ENCODE results near the gene DNPEP. TPM values are rescaled to one million over a fixed set of nuclear protein-coding genes. Genes with fewer than 3 reads are reported as not detected.
A peak's percentile ranks its signal among the peaks of the same experiment; 100 is the strongest.

The DNPEP gene
- total RNA-seq, 2 donors from 2014 or later = 42.7 to 51.2 TPM

DNA sequence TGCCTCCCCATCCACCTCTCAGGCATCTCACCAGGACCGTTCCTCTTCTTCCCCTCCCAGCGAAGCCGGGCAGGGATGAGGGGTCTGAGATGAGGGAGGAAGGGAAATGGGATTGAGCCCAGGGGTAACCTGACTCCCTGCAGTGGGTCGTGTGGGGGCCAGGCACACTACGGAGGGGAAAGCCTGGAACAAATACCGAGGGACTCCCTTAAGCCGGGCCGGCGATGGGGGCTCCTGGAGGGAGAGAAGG, 46.7 kb upstream of the DNPEP start:
- TF ChIP-seq, protein P1, sequence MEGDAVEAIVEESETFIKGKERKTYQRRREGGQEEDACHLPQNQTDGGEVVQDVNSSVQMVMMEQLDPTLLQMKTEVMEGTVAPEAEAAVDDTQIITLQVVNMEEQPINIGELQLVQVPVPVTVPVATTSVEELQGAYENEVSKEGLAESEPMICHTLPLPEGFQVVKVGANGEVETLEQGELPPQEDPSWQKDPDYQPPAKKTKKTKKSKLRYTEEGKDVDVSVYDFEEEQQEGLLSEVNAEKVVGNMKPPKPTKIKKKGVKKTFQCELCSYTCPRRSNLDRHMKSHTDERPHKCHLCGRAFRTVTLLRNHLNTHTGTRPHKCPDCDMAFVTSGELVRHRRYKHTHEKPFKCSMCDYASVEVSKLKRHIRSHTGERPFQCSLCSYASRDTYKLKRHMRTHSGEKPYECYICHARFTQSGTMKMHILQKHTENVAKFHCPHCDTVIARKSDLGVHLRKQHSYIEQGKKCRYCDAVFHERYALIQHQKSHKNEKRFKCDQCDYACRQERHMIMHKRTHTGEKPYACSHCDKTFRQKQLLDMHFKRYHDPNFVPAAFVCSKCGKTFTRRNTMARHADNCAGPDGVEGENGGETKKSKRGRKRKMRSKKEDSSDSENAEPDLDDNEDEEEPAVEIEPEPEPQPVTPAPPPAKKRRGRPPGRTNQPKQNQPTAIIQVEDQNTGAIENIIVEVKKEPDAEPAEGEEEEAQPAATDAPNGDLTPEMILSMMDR (IDR thresholded peaks at IDR 0.05) = no peak
- H3K4me3 ChIP-seq = peak overlapping the region; percentile 61
- peaks cover 14 to 72% of the 10 kb centered on the region in 2 donors for H3K4me1 ChIP-seq (ENCODE audit: control insufficient read depth in 1 of 2, low read depth in 2 of 2)
- H3K27ac ChIP-seq = peak overlapping the region; percentile 81 to 89
- H3K36me3 ChIP-seq = no peaks in the 10 kb centered on the region
- H3K27me3 ChIP-seq (replicated peaks; ENCODE audit: insufficient read depth) = no peaks in the 10 kb centered on the region
- DNase-seq (ENCODE audit: low spot score) (no peak), ATAC-seq (ENCODE audit: insufficient number of reproducible peaks, low FRiP score, low read depth) (no peak)
- H3K9me3 ChIP-seq = no peaks in the 10 kb centered on the region

DNA sequence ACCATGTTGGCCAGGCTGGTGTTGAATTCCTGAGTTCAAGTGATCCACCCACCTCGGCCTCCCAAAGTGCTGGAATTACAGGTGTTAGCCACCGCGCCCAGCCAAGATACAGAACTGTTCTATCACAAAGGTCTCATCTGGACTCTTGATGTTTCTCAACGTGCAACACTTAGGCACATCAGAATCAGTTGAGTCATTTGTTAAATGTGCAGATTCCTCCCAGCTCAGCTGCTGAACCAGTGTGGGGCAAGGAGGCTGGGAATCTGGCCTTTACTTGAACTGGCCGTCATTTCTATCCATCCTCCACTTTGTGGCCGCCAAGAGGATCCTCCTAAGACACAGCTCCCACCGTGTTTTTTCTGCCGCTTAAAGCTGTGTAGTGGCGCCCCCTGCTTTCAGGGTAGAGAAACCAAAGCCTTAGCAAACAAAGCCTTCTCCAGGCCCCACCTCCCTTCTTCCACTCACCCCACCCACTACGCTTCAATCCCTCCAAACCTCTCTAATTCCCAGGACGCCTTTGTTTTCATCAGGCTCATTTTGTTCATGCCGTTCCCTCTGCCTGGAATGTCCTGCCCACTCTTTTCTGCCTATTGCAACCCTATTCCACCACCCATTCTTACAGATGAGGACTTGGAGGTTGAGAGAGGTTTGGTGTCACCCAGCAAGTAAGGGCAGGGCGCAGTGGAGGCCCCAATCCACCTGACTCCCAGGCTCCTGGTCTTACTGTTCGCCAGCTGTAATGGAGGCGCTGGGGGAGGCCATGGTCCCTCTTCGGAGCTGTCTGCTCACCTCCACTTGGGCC, 46.2 kb upstream of the DNPEP start:
- DNase-seq (ENCODE audit: low spot score) = no peak
- H3K4me1 ChIP-seq (ENCODE audit: control insufficient read depth in 1 of 2, low read depth in 2 of 2) = peaks cover 14 to 66% of the 10 kb centered on the region in 2 donors
- ATAC-seq (ENCODE audit: insufficient number of reproducible peaks, low FRiP score, low read depth) = peak; percentile 37

DNA sequence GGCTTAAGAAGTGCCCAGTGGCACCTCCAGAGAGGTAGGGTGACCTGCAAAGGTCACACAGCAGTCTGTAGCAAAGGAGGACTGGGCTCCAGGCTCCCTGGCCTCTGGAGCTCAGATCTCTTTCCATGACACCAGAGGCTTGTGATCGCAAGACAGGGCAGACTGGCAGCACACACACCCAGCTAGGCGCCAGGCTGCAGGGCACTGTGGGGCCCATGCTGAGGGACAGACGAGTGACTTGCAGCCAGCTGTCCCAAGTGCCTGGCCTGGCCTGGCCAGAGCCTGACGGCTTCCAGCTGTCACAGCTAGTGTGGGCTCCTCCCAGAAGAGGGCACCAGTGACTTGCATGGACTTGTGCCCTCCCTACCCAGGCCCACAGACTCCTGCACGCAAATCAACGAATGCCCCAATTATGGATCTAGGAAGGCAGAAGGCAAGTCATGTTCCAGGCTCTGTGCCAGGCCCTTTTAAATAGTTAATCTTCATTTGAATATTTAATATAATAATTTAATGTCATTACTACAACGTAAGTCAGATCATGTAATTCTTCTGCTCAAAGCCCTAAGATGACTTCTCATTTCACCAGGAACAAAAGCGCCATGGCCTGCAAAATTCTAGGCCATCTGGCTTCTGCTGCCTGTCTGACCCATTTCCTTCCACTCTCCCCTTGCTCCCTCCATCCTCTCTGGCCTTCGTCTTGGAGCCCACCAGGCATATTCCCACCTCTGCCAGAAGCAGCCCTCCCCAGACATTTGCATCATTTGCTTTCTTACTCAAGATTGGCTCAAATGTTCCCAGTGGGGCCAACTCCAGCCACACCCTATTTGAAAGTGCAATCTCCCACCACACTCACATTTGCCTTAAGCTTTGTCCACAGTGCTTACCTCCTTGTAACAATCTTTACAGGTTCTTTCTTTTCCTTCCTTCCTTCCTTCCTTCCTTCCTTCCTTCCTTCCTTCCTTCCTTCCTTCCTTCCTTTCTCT, 43.2 kb upstream of the DNPEP start:
- Histone ChIP-seq H3K27ac (peak overlapping the region; percentile 71 to 79), H3K4me1 (ENCODE audit: control insufficient read depth in 1 of 2, low read depth in 2 of 2) (peaks cover 9 to 39% of the 10 kb centered on the region in 2 donors), H3K27me3 (replicated peaks; ENCODE audit: insufficient read depth) (no peaks in the 10 kb centered on the region), H3K4me3 (no peak overlapping the region), H3K9me3 (no peaks in the 10 kb centered on the region), H3K36me3 (peaks cover 5% of the 10 kb centered on the region)
- ATAC-seq (ENCODE audit: insufficient number of reproducible peaks, low FRiP score, low read depth) (peak; percentile 64), DNase-seq (ENCODE audit: low spot score) (no peak)
- TF ChIP-seq, protein P1 (IDR thresholded peaks at IDR 0.05) = peak; percentile 32

More for the DNA sequence above, 46.2 kb upstream of the DNPEP start:
- peak overlapping the region; percentile 81 to 89 for H3K27ac ChIP-seq
- H3K27me3 ChIP-seq (replicated peaks; ENCODE audit: insufficient read depth) = no peaks in the 10 kb centered on the region
- H3K4me3 ChIP-seq = no peak overlapping the region
- no peaks in the 10 kb centered on the region for H3K36me3 ChIP-seq
- TF ChIP-seq, protein P1 (IDR thresholded peaks at IDR 0.05) = peak; percentile 31
- H3K9me3 ChIP-seq = no peaks in the 10 kb centered on the region

DNA sequence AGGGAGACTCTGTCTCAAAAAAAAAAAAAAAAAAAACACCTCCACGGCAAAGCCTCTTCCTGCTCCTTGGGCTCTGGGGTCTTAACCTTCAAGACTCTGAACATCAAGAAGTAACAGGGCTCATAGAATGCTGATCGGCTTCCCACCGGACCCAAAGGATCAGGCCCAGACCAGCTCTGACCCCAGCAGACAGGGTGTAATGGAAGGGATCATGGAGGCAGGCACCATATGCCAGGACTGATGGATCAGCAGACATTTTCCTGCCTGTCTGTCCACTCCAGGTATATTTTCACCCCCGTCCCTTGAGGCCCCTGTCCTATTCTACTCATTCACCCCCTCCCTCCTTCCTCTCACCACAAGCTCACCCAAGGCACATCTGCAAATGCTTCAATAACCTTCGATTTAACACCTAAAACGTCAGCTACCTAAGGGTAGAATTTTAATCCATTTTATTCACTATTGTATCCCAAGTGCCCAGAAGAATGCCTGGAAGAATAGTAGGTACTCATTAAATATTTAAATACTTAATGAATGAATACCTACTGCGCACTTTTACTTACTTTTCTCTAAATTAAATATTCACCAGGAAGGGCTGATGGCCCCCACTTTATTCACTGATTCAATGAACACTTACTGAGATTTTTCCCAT, 42.4 kb upstream of the DNPEP start:
- Histone ChIP-seq H3K27me3 (replicated peaks; ENCODE audit: insufficient read depth) (no peaks in the 10 kb centered on the region), H3K4me1 (ENCODE audit: control insufficient read depth in 1 of 2, low read depth in 2 of 2) (peaks cover 6 to 37% of the 10 kb centered on the region in 2 donors), H3K9me3 (no peaks in the 10 kb centered on the region), H3K4me3 (no peak overlapping the region), H3K36me3 (peaks cover 5% of the 10 kb centered on the region), H3K27ac (peak overlapping the region; percentile 71 to 79)
- no peak for ATAC-seq (ENCODE audit: insufficient number of reproducible peaks, low FRiP score, low read depth)
- DNase-seq (ENCODE audit: low spot score) = no peak
- TF ChIP-seq, protein P1 (IDR thresholded peaks at IDR 0.05) = no peak

All from thoracic aorta (tissue), 2 donors.